ENCODE data around the gene KCNH1. TPM values are rescaled to one million over a fixed set of nuclear protein-coding genes. Genes with fewer than 3 reads are reported as not detected.
"Not testable (repeated sequence)": the region's sequence is repeated elsewhere in the genome, so short reads cannot be mapped to it uniquely, and the experiment has no call there.

The KCNH1 gene
- polyA plus RNA-seq, 1 donor from 2014 or later = 3.9 TPM

DNA sequence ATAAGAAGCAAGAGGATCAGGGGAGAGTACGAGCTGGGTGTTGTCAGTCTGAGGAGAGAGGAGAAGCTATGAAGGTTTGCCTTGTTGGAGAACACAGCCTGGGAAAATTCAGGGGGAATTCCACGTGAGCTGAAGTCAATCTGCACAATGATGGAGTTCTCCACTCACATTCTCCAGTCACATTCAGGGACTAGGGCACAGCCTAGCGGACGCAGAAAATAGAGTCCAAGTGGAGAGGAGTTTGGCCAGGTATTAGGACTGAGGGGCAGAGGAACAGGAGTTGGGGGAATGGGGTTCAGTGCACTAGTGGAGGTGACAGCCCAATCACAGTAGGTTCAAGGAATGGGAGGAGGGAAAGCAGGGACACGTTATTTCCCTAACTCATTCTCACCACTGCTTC lies 124.0 kb downstream of the KCNH1 start:
- TF ChIP-seq EZH2 (IDR thresholded peaks at IDR 0.05; ENCODE audit: borderline replicate concordance, insufficient read depth, low read length, poor library complexity, severe bottlenecking) (no peak), POLR2AphosphoS5 (IDR thresholded peaks at IDR 0.05) (no peak), TAF1 (IDR thresholded peaks at IDR 0.05; ENCODE audit: low read depth) (no peak), SMC3 (conservative IDR thresholded peaks at IDR 0.05; ENCODE audit: poor library complexity) (no peak), MXI1 (conservative IDR thresholded peaks at IDR 0.05; ENCODE audit: poor library complexity, severe bottlenecking) (no peak), RAD21 (conservative IDR thresholded peaks at IDR 0.05) (no peak)
- TF ChIP-seq, protein P1, sequence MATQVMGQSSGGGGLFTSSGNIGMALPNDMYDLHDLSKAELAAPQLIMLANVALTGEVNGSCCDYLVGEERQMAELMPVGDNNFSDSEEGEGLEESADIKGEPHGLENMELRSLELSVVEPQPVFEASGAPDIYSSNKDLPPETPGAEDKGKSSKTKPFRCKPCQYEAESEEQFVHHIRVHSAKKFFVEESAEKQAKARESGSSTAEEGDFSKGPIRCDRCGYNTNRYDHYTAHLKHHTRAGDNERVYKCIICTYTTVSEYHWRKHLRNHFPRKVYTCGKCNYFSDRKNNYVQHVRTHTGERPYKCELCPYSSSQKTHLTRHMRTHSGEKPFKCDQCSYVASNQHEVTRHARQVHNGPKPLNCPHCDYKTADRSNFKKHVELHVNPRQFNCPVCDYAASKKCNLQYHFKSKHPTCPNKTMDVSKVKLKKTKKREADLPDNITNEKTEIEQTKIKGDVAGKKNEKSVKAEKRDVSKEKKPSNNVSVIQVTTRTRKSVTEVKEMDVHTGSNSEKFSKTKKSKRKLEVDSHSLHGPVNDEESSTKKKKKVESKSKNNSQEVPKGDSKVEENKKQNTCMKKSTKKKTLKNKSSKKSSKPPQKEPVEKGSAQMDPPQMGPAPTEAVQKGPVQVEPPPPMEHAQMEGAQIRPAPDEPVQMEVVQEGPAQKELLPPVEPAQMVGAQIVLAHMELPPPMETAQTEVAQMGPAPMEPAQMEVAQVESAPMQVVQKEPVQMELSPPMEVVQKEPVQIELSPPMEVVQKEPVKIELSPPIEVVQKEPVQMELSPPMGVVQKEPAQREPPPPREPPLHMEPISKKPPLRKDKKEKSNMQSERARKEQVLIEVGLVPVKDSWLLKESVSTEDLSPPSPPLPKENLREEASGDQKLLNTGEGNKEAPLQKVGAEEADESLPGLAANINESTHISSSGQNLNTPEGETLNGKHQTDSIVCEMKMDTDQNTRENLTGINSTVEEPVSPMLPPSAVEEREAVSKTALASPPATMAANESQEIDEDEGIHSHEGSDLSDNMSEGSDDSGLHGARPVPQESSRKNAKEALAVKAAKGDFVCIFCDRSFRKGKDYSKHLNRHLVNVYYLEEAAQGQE (IDR thresholded peaks at IDR 0.05; ENCODE audit: borderline replicate concordance) = no peak
- TF ChIP-seq, protein P2, sequence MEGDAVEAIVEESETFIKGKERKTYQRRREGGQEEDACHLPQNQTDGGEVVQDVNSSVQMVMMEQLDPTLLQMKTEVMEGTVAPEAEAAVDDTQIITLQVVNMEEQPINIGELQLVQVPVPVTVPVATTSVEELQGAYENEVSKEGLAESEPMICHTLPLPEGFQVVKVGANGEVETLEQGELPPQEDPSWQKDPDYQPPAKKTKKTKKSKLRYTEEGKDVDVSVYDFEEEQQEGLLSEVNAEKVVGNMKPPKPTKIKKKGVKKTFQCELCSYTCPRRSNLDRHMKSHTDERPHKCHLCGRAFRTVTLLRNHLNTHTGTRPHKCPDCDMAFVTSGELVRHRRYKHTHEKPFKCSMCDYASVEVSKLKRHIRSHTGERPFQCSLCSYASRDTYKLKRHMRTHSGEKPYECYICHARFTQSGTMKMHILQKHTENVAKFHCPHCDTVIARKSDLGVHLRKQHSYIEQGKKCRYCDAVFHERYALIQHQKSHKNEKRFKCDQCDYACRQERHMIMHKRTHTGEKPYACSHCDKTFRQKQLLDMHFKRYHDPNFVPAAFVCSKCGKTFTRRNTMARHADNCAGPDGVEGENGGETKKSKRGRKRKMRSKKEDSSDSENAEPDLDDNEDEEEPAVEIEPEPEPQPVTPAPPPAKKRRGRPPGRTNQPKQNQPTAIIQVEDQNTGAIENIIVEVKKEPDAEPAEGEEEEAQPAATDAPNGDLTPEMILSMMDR (IDR thresholded peaks at IDR 0.05; ENCODE audit: poor library complexity, severe bottlenecking) = no peak
- Histone ChIP-seq H4K20me1 (ENCODE audit: insufficient read depth) (no peaks in the 10 kb centered on the region), H3K9me3 (ENCODE audit: low read length) (no peaks in the 10 kb centered on the region), H3K27me3 (ENCODE audit: insufficient read depth, low read depth, low read length) (no peaks in the 10 kb centered on the region), H3K36me3 (ENCODE audit: insufficient read depth, low read length) (no peaks in the 10 kb centered on the region), H3K9ac (ENCODE audit: low read length) (no peak overlapping the region), H3K79me2 (replicated peaks; ENCODE audit: insufficient read depth, low read length) (no peaks in the 10 kb centered on the region), H3F3A (ENCODE audit: insufficient read depth, low read length, poor library complexity, severe bottlenecking) (no peaks in the 10 kb centered on the region), H2AFZ (ENCODE audit: low read depth, low read length) (no peak overlapping the region), H3K27ac (ENCODE audit: low read length) (no peak overlapping the region), H3K4me2 (ENCODE audit: low read length) (no peak overlapping the region), H3K4me3 (ENCODE audit: low read length) (no peak overlapping the region), H3K9me2 (ENCODE audit: insufficient read depth, low read length) (no peaks in the 10 kb centered on the region)

DNA sequence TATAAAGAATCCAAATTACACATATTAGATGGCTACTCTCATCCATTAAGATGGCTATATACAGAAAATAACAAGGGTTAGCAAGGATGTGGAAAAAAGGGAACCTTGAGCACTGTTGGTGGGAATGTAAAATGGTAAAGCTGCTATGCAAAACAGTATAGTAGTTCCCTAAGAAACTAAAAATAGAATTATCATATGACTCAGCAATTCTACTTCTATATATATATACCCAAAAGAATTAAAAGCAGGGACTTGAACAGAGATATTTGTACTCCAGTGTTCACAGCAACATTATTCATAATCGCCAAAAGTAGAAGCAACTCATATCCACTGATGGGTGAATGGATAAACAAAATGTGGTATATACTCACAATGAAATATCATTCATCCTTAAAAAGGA lies 126.1 kb downstream of the KCNH1 start:
- H3K9me3 ChIP-seq (ENCODE audit: low read length) = no peaks in the 10 kb centered on the region
- no peak overlapping the region for H3K4me3 ChIP-seq (ENCODE audit: low read length)
- no peaks in the 10 kb centered on the region for H4K20me1 ChIP-seq (ENCODE audit: insufficient read depth)
- no peak overlapping the region for H3K9ac ChIP-seq (ENCODE audit: low read length)
- H2AFZ ChIP-seq (ENCODE audit: low read depth, low read length) = no peak overlapping the region
- H3K27ac ChIP-seq (ENCODE audit: low read length) = no peak overlapping the region
- no peaks in the 10 kb centered on the region for H3K36me3 ChIP-seq (ENCODE audit: insufficient read depth, low read length)
- H3K4me2 ChIP-seq (ENCODE audit: low read length) = no peak overlapping the region
- H3F3A ChIP-seq (ENCODE audit: insufficient read depth, low read length, poor library complexity, severe bottlenecking) = no peaks in the 10 kb centered on the region
- no peaks in the 10 kb centered on the region for H3K27me3 ChIP-seq (ENCODE audit: insufficient read depth, low read depth, low read length)
- no peaks in the 10 kb centered on the region for H3K9me2 ChIP-seq (ENCODE audit: insufficient read depth, low read length)
- no peaks in the 10 kb centered on the region for H3K79me2 ChIP-seq (replicated peaks; ENCODE audit: insufficient read depth, low read length)
- TF ChIP-seq, protein P1 (IDR thresholded peaks at IDR 0.05; ENCODE audit: borderline replicate concordance) = no peak
- TF ChIP-seq EZH2 (IDR thresholded peaks at IDR 0.05; ENCODE audit: borderline replicate concordance, insufficient read depth, low read length, poor library complexity, severe bottlenecking) = no peak
- no peak for TF ChIP-seq MXI1 (conservative IDR thresholded peaks at IDR 0.05; ENCODE audit: poor library complexity, severe bottlenecking)
- TF ChIP-seq POLR2AphosphoS5 (IDR thresholded peaks at IDR 0.05) = no peak
- no peak for TF ChIP-seq TAF1 (IDR thresholded peaks at IDR 0.05; ENCODE audit: low read depth)
- TF ChIP-seq, protein P2 (IDR thresholded peaks at IDR 0.05; ENCODE audit: poor library complexity, severe bottlenecking) = no peak
- TF ChIP-seq SMC3 (conservative IDR thresholded peaks at IDR 0.05; ENCODE audit: poor library complexity) = no peak
- no peak for TF ChIP-seq EP300 (conservative IDR thresholded peaks at IDR 0.05; ENCODE audit: poor library complexity, severe bottlenecking)

DNA sequence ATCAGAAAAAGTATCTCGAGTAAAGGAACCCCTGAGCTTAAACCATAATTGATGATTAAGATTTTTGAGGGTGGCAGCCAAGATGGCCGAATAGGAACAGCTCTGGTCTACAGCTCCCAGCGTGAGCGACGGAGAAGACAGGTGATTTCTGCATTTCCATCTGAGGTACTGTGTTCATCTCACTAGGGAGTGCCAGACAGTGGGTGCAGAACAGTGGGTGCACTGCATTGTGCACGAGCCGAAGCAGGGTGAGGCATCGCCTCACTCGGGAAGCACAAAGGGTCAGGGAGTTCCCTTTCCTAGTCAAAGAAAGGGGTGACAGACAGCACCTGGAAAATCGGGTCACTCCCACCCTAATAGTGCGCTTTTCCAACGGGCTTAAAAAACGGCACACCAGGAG lies 138.0 kb downstream of the KCNH1 start:
- not testable (repeated sequence) for H3K27ac ChIP-seq (ENCODE audit: low read length); H3K4me3 ChIP-seq (ENCODE audit: low read length); H3K9me3 ChIP-seq (ENCODE audit: low read length); H3K9me2 ChIP-seq (ENCODE audit: insufficient read depth, low read length); H3K9ac ChIP-seq (ENCODE audit: low read length); H2AFZ ChIP-seq (ENCODE audit: low read depth, low read length); H3K36me3 ChIP-seq (ENCODE audit: insufficient read depth, low read length); H4K20me1 ChIP-seq (ENCODE audit: insufficient read depth); H3K4me2 ChIP-seq (ENCODE audit: low read length); H3K27me3 ChIP-seq (ENCODE audit: insufficient read depth, low read depth, low read length); H3F3A ChIP-seq (ENCODE audit: insufficient read depth, low read length, poor library complexity, severe bottlenecking); H3K79me2 ChIP-seq (replicated peaks; ENCODE audit: insufficient read depth, low read length)

All from neural cell (in vitro differentiated cells).